Measurements from ENCODE around the gene WNT3A. TPM values are rescaled to one million over a fixed set of nuclear protein-coding genes. Genes with fewer than 3 reads are reported as not detected.

WNT3A gene
- total and polyA plus RNA-seq, 3 donors from 2014 or later: 0.08 to 0.19 (median 0.13) TPM

- Histone ChIP-seq H3K9me3 (no peaks in the 10 kb centered on the region), H3K4me1 (peaks cover 2% of the 10 kb centered on the region), H3K27me3 (no peaks in the 10 kb centered on the region), H3K36me3 (ENCODE audit: low read depth, missing control alignments) (no peaks in the 10 kb centered on the region), H3K4me3 (no peak overlapping the region), H3K27ac (no peak overlapping the region)
- no peak for TF ChIP-seq CTCF (IDR thresholded peaks at IDR 0.05)
- no peak for TF ChIP-seq POLR2A (IDR thresholded peaks at IDR 0.05)
- DNase-seq: no peak
- 65 to 68% methylated on average over 8 to 15 of the region's 15 CpGs for WGBS, 2 donors
- intact Hi-C loops (cut with DNase I; ENCODE audit: low total_unique reads): no loop called here
Measured at GRCh38 chr1:228065543-228066347, 58.9 kb downstream of the WNT3A start.

GRCh38 chr1:228066416-228066815 is 59.6 kb downstream of the WNT3A start:
- Histone ChIP-seq H3K27ac (no peak overlapping the region), H3K27me3 (no peaks in the 10 kb centered on the region), H3K36me3 (ENCODE audit: low read depth, missing control alignments) (no peaks in the 10 kb centered on the region), H3K4me1 (no peaks in the 10 kb centered on the region), H3K4me3 (no peak overlapping the region), H3K9me3 (no peaks in the 10 kb centered on the region)
- no peak for DNase-seq
- TF ChIP-seq CTCF (IDR thresholded peaks at IDR 0.05) (no peak), POLR2A (IDR thresholded peaks at IDR 0.05) (no peak)
- 31 to 41% methylated on average over 4 of the region's 4 CpGs for WGBS, 2 donors
- intact Hi-C loops (cut with DNase I; ENCODE audit: low total_unique reads): no loop called here

GRCh38 chr1:228066891-228067654 is 60.3 kb downstream of the WNT3A start:
- Histone ChIP-seq H3K27me3 (no peaks in the 10 kb centered on the region), H3K9me3 (no peaks in the 10 kb centered on the region), H3K4me3 (no peak overlapping the region), H3K4me1 (no peaks in the 10 kb centered on the region), H3K36me3 (ENCODE audit: low read depth, missing control alignments) (no peaks in the 10 kb centered on the region), H3K27ac (no peak overlapping the region)
- TF ChIP-seq POLR2A (IDR thresholded peaks at IDR 0.05): no peak
- TF ChIP-seq CTCF (IDR thresholded peaks at IDR 0.05): no peak
- intact Hi-C loops (cut with DNase I; ENCODE audit: low total_unique reads): no loop called here
- WGBS, 2 donors: 60 to 63% methylated on average over 9 to 10 of the region's 10 CpGs
- DNase-seq: no peak

GRCh38 chr1:228068359-228068758 is 61.6 kb downstream of the WNT3A start:
- Histone ChIP-seq H3K36me3 (ENCODE audit: low read depth, missing control alignments) (no peaks in the 10 kb centered on the region), H3K9me3 (no peaks in the 10 kb centered on the region), H3K27ac (no peak overlapping the region), H3K4me1 (no peaks in the 10 kb centered on the region), H3K27me3 (no peaks in the 10 kb centered on the region), H3K4me3 (no peak overlapping the region)
- no peak for TF ChIP-seq CTCF (IDR thresholded peaks at IDR 0.05)
- TF ChIP-seq POLR2A (IDR thresholded peaks at IDR 0.05): no peak
- no peak for DNase-seq
- 58 to 64% methylated on average over 7 of the region's 7 CpGs for WGBS, 2 donors
- intact Hi-C loops (cut with DNase I; ENCODE audit: low total_unique reads): no loop called here
